Cardiac fibroblast (primary cell): ENCODE measurements around the gene SCN3B.
A peak's percentile ranks its signal among the peaks of the same experiment; 100 is the strongest.

Experiments used
- DNase-seq, 2 donors: peaks; one replicate each; pipeline versions ENCODE4 v3.0.0 to v3.0.0-alpha.2; 2010; ENCODE audit warnings: low read depth in 2 of 2
- H3K4me3 ChIP-seq, 2 donors: replicated peaks in 1 of 2; 1 replicate in 1 of 2; 2 replicates in 1 of 2; pipeline ENCODE4 v1.5.1; 2011; ENCODE audit warnings: low read depth in 2 of 2, low read length in 2 of 2, mild to moderate bottlenecking in 2 of 2, moderate library complexity in 1 of 2
- TF ChIP-seq, protein P1 (sequence below): IDR thresholded peaks from one replicate; pipeline ENCODE4 v1.5.1; 2011; ENCODE audit warnings: low read depth, mild to moderate bottlenecking, low read length, inconsistent platforms

Gene SCN3B

DNA sequence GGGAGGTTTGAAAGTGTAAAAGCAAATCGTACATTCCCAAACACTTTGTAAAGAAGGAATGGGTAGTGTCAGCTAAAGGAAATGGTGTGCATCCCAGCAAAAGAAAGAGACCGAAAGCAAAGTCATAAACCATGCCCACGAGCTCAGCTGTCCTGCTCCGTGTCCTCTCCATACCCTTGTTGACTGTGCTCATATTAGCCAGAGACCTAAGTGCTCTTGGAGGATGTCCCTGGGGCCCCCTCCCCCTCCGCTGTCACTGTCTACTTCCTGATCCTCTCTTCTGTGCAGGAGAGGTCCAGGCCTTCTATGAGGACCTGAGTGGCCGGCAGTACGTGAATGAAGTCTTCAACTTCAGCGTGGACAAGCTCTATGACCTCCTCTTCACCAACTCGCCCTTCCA is 46.1 kb downstream of the SCN3B start:
- TF ChIP-seq, protein P1, sequence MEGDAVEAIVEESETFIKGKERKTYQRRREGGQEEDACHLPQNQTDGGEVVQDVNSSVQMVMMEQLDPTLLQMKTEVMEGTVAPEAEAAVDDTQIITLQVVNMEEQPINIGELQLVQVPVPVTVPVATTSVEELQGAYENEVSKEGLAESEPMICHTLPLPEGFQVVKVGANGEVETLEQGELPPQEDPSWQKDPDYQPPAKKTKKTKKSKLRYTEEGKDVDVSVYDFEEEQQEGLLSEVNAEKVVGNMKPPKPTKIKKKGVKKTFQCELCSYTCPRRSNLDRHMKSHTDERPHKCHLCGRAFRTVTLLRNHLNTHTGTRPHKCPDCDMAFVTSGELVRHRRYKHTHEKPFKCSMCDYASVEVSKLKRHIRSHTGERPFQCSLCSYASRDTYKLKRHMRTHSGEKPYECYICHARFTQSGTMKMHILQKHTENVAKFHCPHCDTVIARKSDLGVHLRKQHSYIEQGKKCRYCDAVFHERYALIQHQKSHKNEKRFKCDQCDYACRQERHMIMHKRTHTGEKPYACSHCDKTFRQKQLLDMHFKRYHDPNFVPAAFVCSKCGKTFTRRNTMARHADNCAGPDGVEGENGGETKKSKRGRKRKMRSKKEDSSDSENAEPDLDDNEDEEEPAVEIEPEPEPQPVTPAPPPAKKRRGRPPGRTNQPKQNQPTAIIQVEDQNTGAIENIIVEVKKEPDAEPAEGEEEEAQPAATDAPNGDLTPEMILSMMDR = no peak

DNA sequence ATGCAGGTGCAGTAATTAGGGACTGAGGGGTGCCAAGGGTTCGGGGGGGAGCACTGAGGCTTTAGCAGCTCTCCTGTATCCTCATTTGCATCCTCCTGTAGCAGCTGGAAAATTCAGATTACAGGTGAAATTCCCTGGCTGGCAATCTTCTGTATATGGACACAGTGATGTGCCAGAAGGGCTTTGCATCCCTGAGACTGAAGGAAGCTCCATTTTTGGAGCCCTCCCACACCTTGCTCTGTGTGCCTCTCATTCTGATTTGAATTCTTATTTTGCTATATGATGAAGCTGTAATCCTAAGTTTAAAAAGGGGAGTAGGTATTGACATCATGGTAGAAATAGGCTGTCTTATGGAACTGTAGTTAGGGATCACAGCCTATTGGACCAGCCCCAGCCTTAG is 46.6 kb downstream of the SCN3B start:
- no peak overlapping the region for H3K4me3 ChIP-seq
- no peak for DNase-seq
- TF ChIP-seq, protein P1 = no peak

More for the DNA sequence above, 46.1 kb downstream of the SCN3B start:
- DNase-seq = no peak
- H3K4me3 ChIP-seq = no peak overlapping the region

DNA sequence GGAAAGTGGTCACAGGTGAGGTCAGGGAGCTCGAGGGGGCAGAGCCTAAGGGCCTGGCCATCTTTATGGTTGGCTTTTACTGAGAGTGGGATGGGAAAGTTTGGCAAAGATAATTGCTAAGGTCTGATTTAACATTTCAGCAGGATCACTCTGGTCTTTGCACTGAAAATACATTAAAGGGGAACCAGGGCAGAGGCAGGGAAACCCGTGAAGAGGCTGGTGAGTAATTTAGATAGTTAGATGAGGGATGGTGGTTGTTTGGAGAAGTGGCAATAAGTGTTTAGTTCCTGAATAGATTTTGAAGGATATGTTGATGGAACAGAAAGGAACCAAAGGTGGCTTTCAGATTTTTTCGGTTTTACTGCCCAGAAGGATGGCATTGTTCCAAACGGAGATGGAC is 50.8 kb downstream of the SCN3B start:
- TF ChIP-seq, protein P1 = no peak
- DNase-seq = no peak
- no peak overlapping the region for H3K4me3 ChIP-seq

DNA sequence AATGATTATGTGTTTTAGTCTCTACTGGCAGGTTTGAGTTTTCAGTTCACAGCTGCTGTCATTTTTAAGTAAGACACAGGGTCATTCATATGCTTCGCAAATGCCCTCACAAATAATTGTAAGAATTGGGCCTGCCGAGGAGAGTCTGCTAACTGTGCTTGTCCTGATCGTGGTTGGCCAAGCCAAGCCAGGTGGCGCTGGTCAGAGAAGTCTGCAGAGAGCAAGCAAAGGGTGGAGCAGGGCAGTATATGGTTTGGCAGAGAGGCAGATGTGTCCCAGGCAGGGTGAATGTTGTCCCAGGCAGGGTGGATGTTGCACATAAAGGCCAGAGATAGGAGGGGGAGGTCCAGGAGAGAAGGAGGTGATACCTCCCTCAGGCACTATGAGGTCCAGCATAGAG is 52.7 kb downstream of the SCN3B start:
- TF ChIP-seq, protein P1 = no peak
- no peak overlapping the region for H3K4me3 ChIP-seq
- DNase-seq = no peak

DNA sequence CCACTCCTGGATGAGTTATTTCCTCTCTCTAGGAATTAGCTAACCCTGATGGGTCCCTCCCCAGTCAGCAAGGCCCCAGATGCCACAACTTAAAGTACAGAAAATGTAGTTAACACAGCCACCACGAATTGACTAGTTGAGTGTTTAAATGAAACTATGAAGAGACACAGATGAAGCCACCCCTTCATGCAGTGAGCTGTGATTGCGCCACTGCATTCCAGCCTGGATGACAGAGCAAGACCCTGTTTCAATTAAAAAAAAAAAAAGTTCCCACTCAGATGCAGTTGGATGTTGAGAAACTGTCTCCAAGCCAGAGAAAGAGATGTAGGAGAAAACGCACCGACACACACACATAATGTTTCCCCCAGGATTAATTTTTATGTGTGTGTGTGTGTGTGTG is 53.3 kb downstream of the SCN3B start:
- no peak overlapping the region for H3K4me3 ChIP-seq
- DNase-seq = peak; percentile 61 to 62
- TF ChIP-seq, protein P1 = no peak

DNA sequence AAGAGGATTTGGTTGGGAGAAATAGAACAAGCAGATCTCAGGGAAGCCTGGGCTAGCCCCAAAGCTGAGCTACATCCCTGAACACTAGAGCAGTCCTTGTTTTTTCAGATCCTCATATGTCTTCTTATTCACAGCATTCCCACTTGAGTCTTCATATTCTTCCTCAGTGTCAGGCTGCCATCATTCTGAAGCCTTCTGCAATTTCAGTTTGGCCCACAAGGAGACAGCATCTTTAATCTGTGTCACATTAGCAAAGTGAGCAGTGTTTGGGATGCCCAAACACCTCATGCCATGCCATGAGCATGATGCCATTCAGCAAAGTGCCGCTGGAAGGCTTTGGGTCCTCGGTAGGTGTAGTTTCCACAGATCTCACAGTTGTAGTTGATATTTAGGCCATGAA is 56.6 kb downstream of the SCN3B start:
- no peak for DNase-seq
- no peak overlapping the region for H3K4me3 ChIP-seq
- TF ChIP-seq, protein P1 = peak; percentile 2

DNA sequence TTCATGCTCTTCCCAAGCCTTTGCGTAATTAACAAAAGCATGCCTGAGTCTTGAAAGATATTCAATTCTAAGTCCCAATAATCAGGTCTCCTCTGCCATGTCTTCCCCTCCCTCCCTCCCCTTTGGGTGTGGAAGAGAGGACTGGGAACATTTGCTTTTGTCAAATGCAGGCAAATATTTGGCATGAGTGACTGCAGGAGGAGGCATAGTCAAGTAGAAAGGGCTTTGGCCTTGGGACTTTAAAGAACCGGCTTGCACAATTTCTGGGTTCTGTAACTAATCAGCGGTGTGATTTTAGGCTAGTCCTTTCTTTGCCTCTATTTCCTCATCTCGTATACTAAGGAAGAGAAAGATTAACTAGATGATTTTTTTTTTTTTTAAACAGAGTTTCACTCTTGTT is 59.5 kb downstream of the SCN3B start:
- no peak overlapping the region for H3K4me3 ChIP-seq
- TF ChIP-seq, protein P1 = no peak
- DNase-seq = no peak
